Ovary (tissue), 9 donors: ENCODE data around the gene GAMT. TPM values are rescaled to one million over a fixed set of nuclear protein-coding genes. Genes with fewer than 3 reads are reported as not detected.

Source experiments
- DNase-seq, 5 donors: peaks; one replicate each; pipeline ENCODE4 v3.0.0-alpha.2; 2019 to 2020
- H3K27ac ChIP-seq, 2 donors: fragments of 200-600 bp; one replicate each; pipeline versions ENCODE4 v1.5.1 to v1.8.0; 2019 to 2022
- H3K27me3 ChIP-seq: fragments of 200-600 bp; one replicate; pipeline ENCODE4 v1.8.0; 2022
- H3K36me3 ChIP-seq: fragments of 200-600 bp; sonication (generic); one replicate; pipeline ENCODE4 v1.5.1; 2019
- H3K4me1 ChIP-seq: one replicate; pipeline ENCODE4 v1.8.1; 2013; ENCODE audit warnings: mild to moderate bottlenecking, moderate library complexity; ENCODE audit not compliant: insufficient read depth
- H3K4me3 ChIP-seq: fragments of 200-600 bp; sonication (generic); one replicate; pipeline ENCODE4 v1.5.1; 2017
- H3K9me3 ChIP-seq, 2 donors: fragments of 200-600 bp in 1 of 2; sonication (generic) in 1 of 2; one replicate each; pipeline versions ENCODE4 v1.5.1 to v1.8.1; 2013 to 2019; ENCODE audit warnings: mild to moderate bottlenecking in 1 of 2, moderate library complexity in 1 of 2
- CTCF ChIP-seq, 3 donors: fragments of 450-650 bp in 2 of 3; fragments of 200-600 bp in 1 of 3; IDR thresholded peaks; one replicate each; pipeline versions ENCODE4 v1.5.1 to v1.8.0; 2016 to 2022; ENCODE audit warnings: antibody characterized with exemption in 3 of 3, mild to moderate bottlenecking in 1 of 3
- EP300 ChIP-seq: sonication (generic); formaldehyde crosslinking; IDR thresholded peaks from one replicate; pipeline ENCODE4 v1.6.1; 2017; ENCODE audit warnings: antibody characterized with exemption
- POLR2A ChIP-seq: fragments of 450-650 bp; IDR thresholded peaks from one replicate; pipeline ENCODE4 v1.6.1; 2017; ENCODE audit warnings: antibody characterized with exemption, mild to moderate bottlenecking, moderate library complexity
- WGBS, 3 donors: extraction: QIAGEN DNeasy Blood & Tissue Kit in 1 of 3; methylation state at CpG; one replicate each; pipeline versions ENCODE4 v1.1.5 to v1.1.7; 2013 to 2017; 5-methylcytosine and 5-hydroxymethylcytosine counted together
- intact Hi-C, 4 donors: fragments of 100-400 bp; cut with DNase I; formaldehyde crosslinking; loops; one replicate each; pipeline versions ENCODE4 v1.11.0 to v1.15.1; 2022 to 2023
- polyA plus RNA-seq, 2 donors: library from polyadenylated mRNA; stranded (reverse); fragments of 200-250 nt in 1 of 2; fragments of 350-450 nt in 1 of 2; fragmentation: Illumina TruSeq in 1 of 2; extraction: RNeasy Lipid Tissue Mini Kit (QIAGEN cat#74804) in 1 of 2; gene quantifications; one replicate each; pipeline ENCODE4 v1.2.3, GENCODE V29; 2013 to 2014
- total RNA-seq, 7 donors: library from RNA; depleted of rRNA in 2 of 7; stranded (reverse); fragments of >200 nt in 2 of 7; fragmentation: NEBNext Ultra II Directional in 3 of 7; extraction: Animal tissue kit (Norgen Biotek cat#: 25700) in 3 of 7; gene quantifications; one replicate each; pipeline versions ENCODE4 v1.1.0 to v1.2.4, GENCODE V29; 2016 to 2023
- donor health status: DM: no; HTN: no; CAD: no; lungs with moderate emphysema.
- donor health status: DM: no; HTN: no; CAD: no.
- donor health status: Bipolar disorder and iron deficiency.
- donor health status: DM: yes; HTN: yes; CAD: no.
- donor health status: DM: no; HTN: no; CAD: no.
- donor health status: DM: yes; HTN: yes; CAD: no.

The GAMT gene
- total and polyA plus RNA-seq, 9 donors = 8.0 to 34.1 (median 17.0) TPM

DNA sequence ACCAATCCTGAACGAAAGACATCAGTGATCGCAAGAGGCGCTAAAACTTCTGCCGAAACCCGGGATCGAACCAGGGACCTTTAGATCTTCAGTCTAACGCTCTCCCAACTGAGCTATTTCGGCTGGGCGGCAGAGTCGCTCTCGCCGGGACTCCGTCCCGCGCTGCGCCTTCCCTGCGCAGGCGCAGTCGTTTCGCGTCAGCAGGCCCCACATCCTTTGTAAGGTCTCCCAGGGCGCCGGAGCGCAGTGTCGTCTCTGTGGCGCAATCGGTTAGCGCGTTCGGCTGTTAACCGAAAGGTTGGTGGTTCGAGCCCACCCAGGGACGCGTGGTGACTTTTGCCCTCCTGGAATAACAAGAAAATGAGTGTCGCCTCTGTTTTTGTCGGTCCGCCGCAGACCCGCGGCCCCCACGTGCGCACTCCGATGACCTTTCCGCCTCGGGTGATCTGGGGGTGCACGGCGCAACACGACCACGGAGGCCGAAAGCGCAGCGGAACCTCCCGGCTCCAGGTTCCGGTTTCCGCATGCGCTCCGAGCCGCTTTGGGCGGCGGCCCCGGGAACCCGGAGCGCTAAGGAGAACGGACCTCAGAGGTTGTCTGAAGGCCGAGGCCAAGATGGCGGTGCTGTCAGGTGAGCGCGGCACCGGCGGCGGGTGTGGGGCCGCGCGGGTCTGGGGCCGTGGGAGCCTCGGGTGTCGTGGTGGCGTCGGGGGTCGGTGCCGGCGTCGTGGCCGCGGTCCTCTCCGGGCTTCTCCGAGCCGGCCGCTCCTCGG lies 17.8 kb downstream of the GAMT start, which contains the start of gene NDUFS7:
TSS of gene NDUFS7 (plus strand) at position 596 of the 773 bp plus-strand sequence. CDS start at position 616, 20 bp downstream.
- Histone ChIP-seq H3K27ac (peak within 1 kb of the TSS; percentile 29 to 59), H3K36me3 (no peaks in the 10 kb centered on the region), H3K4me3 (peak within 1 kb of the TSS; percentile 94), H3K4me1 (peaks cover 3% of the 10 kb centered on the region), H3K9me3 (no peaks in the 10 kb centered on the region), H3K27me3 (no peaks in the 10 kb centered on the region)
- TF ChIP-seq EP300 (no peak), POLR2A (peak; percentile 51), CTCF (IDR thresholded peaks at IDR 0.05) (peak in 2 of 3 donors; percentile 60 to 83)
- intact Hi-C loops = loop anchor here in 1 of 4 donors (10.0 kb wide), 1 partner anchor 109 kb away; the partner anchor contains the start of gene FAM174C
- 1% methylated on average over 64 to 90 of the region's 90 CpGs for WGBS, 3 donors
- peak; percentile 89 to 98 (median 93) for DNase-seq

GRCh38 chr19:1383017-1383311 lies 18.4 kb downstream of the GAMT start:
- H3K9me3 ChIP-seq = no peaks in the 10 kb centered on the region
- peaks cover 3% of the 10 kb centered on the region for H3K4me1 ChIP-seq
- H3K27me3 ChIP-seq = no peaks in the 10 kb centered on the region
- no peak overlapping the region for H3K4me3 ChIP-seq
- DNase-seq = no peak
- intact Hi-C loops = loop anchor here in 1 of 4 donors (10.0 kb wide), 1 partner anchor 108 kb away; the partner anchor contains the start of gene FAM174C
- H3K36me3 ChIP-seq = no peaks in the 10 kb centered on the region
- TF ChIP-seq CTCF (IDR thresholded peaks at IDR 0.05) = no peak
- TF ChIP-seq EP300 = no peak
- no peak for TF ChIP-seq POLR2A
- peak overlapping the region in 1 of 2 donors; percentile 29 for H3K27ac ChIP-seq
- WGBS, 3 donors = 12 to 16% (median 13%) methylated on average over 9 of the region's 9 CpGs

DNA sequence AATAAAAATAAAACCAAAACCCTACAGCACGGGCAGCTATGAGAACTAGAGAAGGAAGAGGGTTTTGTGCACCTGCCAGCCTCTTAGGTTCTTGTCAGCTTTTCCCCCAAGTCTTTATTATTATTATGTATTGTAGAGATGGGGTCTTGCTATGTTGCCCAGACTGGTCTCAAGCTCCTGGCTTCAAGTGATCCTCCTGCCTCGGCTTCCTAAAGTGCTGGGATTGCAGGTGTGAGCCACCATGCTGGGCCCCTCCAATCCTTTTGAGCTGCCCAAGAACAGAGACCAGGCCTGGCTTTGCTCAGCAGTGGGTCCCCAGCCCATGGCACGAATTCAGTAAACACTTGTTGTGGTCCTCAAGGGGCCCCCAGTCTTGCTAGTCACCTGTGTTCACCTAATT lies 19.1 kb downstream of the GAMT start:
- Histone ChIP-seq H3K27me3 (no peaks in the 10 kb centered on the region), H3K27ac (no peak overlapping the region), H3K4me1 (peaks cover 3% of the 10 kb centered on the region), H3K4me3 (no peak overlapping the region), H3K36me3 (no peaks in the 10 kb centered on the region), H3K9me3 (no peaks in the 10 kb centered on the region)
- DNase-seq = no peak
- intact Hi-C loops = loop anchor here in 1 of 4 donors (10.0 kb wide), 1 partner anchor 107 kb away; the partner anchor contains the start of gene FAM174C
- TF ChIP-seq EP300 (no peak), POLR2A (no peak), CTCF (IDR thresholded peaks at IDR 0.05) (no peak)
- WGBS, 3 donors = 79 to 88% (median 87%) methylated on average over 3 of the region's 3 CpGs

- TF ChIP-seq EP300 (no peak), CTCF (IDR thresholded peaks at IDR 0.05) (no peak), POLR2A (no peak)
- no peak overlapping the region for H3K27ac ChIP-seq
- H3K4me3 ChIP-seq = no peak overlapping the region
- H3K9me3 ChIP-seq = no peaks in the 10 kb centered on the region
- peaks cover 3% of the 10 kb centered on the region for H3K4me1 ChIP-seq
- no peaks in the 10 kb centered on the region for H3K27me3 ChIP-seq
- intact Hi-C loops = loop anchor here in 2 of 4 donors (10.0 kb wide), 2 partner anchors 55 to 105 kb away; partner anchors contain the start of gene FAM174C (in 1 of the 2)
- no peak for DNase-seq
- H3K36me3 ChIP-seq = no peaks in the 10 kb centered on the region
- WGBS, 3 donors = 56 to 58% (median 57%) methylated on average over 12 of the region's 12 CpGs
These were observed 21.3 kb downstream of the GAMT start for GRCh38 chr19:1379961-1380489.
